ENCODE data around the gene MORC3. TPM values are rescaled to one million over a fixed set of nuclear protein-coding genes. Genes with fewer than 3 reads are reported as not detected.
A peak's percentile ranks its signal among the peaks of the same experiment; 100 is the strongest.
"Not testable (repeated sequence)": the region's sequence is repeated elsewhere in the genome, so short reads cannot be mapped to it uniquely, and the experiment has no call there.

MORC3 gene, protein sequence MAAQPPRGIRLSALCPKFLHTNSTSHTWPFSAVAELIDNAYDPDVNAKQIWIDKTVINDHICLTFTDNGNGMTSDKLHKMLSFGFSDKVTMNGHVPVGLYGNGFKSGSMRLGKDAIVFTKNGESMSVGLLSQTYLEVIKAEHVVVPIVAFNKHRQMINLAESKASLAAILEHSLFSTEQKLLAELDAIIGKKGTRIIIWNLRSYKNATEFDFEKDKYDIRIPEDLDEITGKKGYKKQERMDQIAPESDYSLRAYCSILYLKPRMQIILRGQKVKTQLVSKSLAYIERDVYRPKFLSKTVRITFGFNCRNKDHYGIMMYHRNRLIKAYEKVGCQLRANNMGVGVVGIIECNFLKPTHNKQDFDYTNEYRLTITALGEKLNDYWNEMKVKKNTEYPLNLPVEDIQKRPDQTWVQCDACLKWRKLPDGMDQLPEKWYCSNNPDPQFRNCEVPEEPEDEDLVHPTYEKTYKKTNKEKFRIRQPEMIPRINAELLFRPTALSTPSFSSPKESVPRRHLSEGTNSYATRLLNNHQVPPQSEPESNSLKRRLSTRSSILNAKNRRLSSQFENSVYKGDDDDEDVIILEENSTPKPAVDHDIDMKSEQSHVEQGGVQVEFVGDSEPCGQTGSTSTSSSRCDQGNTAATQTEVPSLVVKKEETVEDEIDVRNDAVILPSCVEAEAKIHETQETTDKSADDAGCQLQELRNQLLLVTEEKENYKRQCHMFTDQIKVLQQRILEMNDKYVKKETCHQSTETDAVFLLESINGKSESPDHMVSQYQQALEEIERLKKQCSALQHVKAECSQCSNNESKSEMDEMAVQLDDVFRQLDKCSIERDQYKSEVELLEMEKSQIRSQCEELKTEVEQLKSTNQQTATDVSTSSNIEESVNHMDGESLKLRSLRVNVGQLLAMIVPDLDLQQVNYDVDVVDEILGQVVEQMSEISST
- 10 to 100 TPM; 59.7 to 74.1 (median 64.8) TPM for total RNA-seq
- 120 TPM for total RNA-seq (2013)

GRCh38 chr21:36319767-36320420, at the start of gene MORC3:
MORC3 (plus strand) TSS chr21:36320197; CDS start chr21:36320265, 68 bp downstream.
- no peaks in the 10 kb centered on the region for H3K9me3 ChIP-seq (ENCODE audit: control insufficient read depth, insufficient read depth, low read length)
- ATAC-seq, result peak; percentile 88 to 97 (median 89)
- Mint-ChIP-seq H3K9me3 (no peaks in the 10 kb centered on the region), H3K4me3 (peak within 1 kb of the TSS; percentile 96), H3K27me3 (ENCODE audit: low read depth in 2 of 2) (no peaks in the 10 kb centered on the region), H3K4me1 (peaks cover 35 to 43% of the 10 kb centered on the region in 2 donors), H3K36me3 (no peaks in the 10 kb centered on the region), H3K27ac (peak within 1 kb of the TSS; percentile 87 to 98)
- peak within 1 kb of the TSS; percentile 94 for H3K4me3 ChIP-seq (ENCODE audit: low read length)
- TF ChIP-seq, protein P1, sequence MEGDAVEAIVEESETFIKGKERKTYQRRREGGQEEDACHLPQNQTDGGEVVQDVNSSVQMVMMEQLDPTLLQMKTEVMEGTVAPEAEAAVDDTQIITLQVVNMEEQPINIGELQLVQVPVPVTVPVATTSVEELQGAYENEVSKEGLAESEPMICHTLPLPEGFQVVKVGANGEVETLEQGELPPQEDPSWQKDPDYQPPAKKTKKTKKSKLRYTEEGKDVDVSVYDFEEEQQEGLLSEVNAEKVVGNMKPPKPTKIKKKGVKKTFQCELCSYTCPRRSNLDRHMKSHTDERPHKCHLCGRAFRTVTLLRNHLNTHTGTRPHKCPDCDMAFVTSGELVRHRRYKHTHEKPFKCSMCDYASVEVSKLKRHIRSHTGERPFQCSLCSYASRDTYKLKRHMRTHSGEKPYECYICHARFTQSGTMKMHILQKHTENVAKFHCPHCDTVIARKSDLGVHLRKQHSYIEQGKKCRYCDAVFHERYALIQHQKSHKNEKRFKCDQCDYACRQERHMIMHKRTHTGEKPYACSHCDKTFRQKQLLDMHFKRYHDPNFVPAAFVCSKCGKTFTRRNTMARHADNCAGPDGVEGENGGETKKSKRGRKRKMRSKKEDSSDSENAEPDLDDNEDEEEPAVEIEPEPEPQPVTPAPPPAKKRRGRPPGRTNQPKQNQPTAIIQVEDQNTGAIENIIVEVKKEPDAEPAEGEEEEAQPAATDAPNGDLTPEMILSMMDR (IDR thresholded peaks at IDR 0.05), result no peak
- under 1% methylated on average over 59 of the region's 59 CpGs for WGBS (ENCODE audit: insufficient coverage)
- peak within 1 kb of the TSS; percentile 89 for H3K27ac ChIP-seq (ENCODE audit: low read length)
- no peaks in the 10 kb centered on the region for H3K27me3 ChIP-seq (ENCODE audit: control insufficient read depth, insufficient read depth, low read length)
- peaks cover 8% of the 10 kb centered on the region for H3K36me3 ChIP-seq (ENCODE audit: control insufficient read depth, insufficient read depth, low read length)
- peak; percentile 96 to 99 for DNase-seq
- H3K4me1 ChIP-seq (ENCODE audit: control insufficient read depth, insufficient read depth, low read length), result peaks cover 21% of the 10 kb centered on the region
- intact Hi-C loops (cut with micrococcal nuclease), result loop anchor here (1.0 to 5.0 kb wide), 5 partner anchors 22 to 1273 kb away; partner anchors contain the start of genes CHAF1B, DOP1B and RUNX1

DNA sequence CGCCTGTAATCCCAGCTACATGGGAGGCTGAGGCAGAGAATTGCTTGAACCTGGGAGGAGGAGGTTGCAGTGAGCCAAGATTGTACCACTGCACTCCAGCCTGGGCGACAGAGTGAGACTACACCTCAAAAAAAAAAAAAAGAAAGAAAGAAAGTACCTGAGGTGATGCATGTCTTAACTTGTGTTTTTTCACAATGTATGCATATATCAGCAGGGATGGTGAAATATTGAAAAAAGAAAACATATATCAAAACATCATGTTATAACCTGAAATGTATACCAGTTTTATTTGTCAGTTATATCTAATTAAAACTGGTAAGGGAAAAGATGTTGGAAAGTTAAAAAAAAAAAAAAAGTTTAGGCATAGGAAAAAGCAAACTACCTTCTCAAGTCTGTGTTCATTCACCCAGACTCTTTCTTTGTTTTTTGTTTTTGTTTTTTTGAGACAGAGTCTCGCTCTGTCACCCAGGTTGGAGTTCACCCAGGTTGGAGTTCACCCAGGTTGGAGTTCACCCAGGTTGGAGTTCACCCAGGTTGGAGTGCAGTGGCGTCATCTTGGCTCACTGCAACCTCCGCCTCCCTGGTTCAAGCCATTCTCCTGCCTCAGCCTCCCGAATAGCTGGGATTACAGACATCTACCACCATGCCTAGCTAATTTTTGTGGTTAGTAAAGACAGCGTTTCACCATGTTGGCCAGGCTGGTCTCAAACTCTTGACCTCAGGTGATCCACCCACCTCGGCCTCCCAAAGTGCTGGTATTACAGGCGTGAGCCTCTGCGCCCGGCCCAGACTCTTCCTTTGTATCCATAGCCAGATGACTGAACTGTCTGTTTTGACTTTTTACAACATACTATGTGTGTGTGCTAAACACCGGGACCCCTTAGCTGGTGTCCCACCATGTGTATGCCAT, 49.0 kb upstream of the MORC3 start:
- H3K4me1 ChIP-seq (ENCODE audit: control insufficient read depth, insufficient read depth, low read length); H3K27me3 ChIP-seq (ENCODE audit: control insufficient read depth, insufficient read depth, low read length); H3K9me3 Mint-ChIP-seq; H3K27me3 Mint-ChIP-seq (ENCODE audit: low read depth in 2 of 2); DNase-seq; H3K36me3 Mint-ChIP-seq; H3K4me3 ChIP-seq (ENCODE audit: low read length); H3K9me3 ChIP-seq (ENCODE audit: control insufficient read depth, insufficient read depth, low read length); H3K27ac ChIP-seq (ENCODE audit: low read length); H3K27ac Mint-ChIP-seq; intact Hi-C loops (cut with micrococcal nuclease); H3K4me1 Mint-ChIP-seq; ATAC-seq; H3K4me3 Mint-ChIP-seq: not testable (repeated sequence)
- peaks cover 18% of the 10 kb centered on the region for H3K36me3 ChIP-seq (ENCODE audit: control insufficient read depth, insufficient read depth, low read length)
- WGBS (ENCODE audit: insufficient coverage), result 98% methylated on average over 11 of the region's 12 CpGs

GRCh38 chr21:36274128-36274527, 45.9 kb upstream of the MORC3 start:
- intact Hi-C loops (cut with micrococcal nuclease), result no loop called here
- Histone ChIP-seq H3K4me1 (ENCODE audit: control insufficient read depth, insufficient read depth, low read length) (no peaks in the 10 kb centered on the region), H3K9me3 (ENCODE audit: control insufficient read depth, insufficient read depth, low read length) (no peaks in the 10 kb centered on the region), H3K36me3 (ENCODE audit: control insufficient read depth, insufficient read depth, low read length) (peaks cover 27% of the 10 kb centered on the region), H3K27ac (ENCODE audit: low read length) (no peak overlapping the region), H3K4me3 (ENCODE audit: low read length) (no peak overlapping the region), H3K27me3 (ENCODE audit: control insufficient read depth, insufficient read depth, low read length) (no peaks in the 10 kb centered on the region)
- no peak for DNase-seq
- no peaks in the 10 kb centered on the region for H3K36me3 Mint-ChIP-seq
- peaks cover 0 to 6% of the 10 kb centered on the region in 2 donors for H3K4me1 Mint-ChIP-seq
- no peak for ATAC-seq
- no peak overlapping the region for H3K27ac Mint-ChIP-seq
- no peaks in the 10 kb centered on the region for H3K9me3 Mint-ChIP-seq
- H3K27me3 Mint-ChIP-seq (ENCODE audit: low read depth in 2 of 2), result no peaks in the 10 kb centered on the region
- no peak overlapping the region for H3K4me3 Mint-ChIP-seq
- 87% methylated on average over 4 of the region's 4 CpGs for WGBS (ENCODE audit: insufficient coverage)
- TF ChIP-seq, protein P1 (IDR thresholded peaks at IDR 0.05), result no peak

All from natural killer cell (primary cell).